ENCODE data around the gene MRPL46.
"Not testable (repeated sequence)": the region's sequence is repeated elsewhere in the genome, so short reads cannot be mapped to it uniquely, and the experiment has no call there.

The MRPL46 gene

DNA sequence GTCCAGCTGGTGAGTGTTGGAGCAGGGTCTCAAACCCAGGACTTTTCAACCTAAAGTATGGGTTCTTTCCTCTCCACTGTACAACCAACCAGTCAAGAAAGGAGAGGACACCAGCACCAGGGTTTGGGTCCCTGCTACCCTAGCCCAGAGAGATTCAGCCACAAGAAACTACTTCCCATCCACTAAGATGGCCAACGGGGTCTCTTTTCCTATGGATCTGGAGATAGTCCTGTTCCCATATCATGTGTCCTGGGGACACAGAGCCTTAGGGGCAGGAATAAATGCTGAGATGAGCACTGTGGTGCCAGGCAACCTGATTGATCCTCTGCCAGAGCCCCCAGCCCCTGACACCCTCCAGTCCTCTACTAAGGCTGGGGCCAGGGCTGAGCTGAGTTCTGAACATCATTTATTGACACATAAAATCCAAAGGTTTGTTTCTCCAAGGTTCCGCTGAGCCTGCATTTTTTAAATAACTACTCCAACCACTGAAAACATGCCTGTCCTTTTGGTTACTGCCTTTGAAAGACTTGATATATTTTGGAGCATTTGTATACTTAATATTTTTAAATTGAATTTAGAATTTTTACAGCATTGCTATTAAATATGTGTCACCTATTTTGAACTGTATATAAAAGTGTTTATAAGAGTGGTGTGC lies 26.0 kb downstream of the MRPL46 start:
- Histone ChIP-seq H3K4me3 (ENCODE audit: low read length) (no peak overlapping the region), H3K36me3 (ENCODE audit: insufficient read depth, low read length) (no peaks in the 10 kb centered on the region), H3K9me3 (ENCODE audit: insufficient read depth, low read depth, low read length) (peaks cover 11% of the 10 kb centered on the region; the same call in 1 of the 2 replicates), H3K27ac (ENCODE audit: low read depth, low read length) (no peak overlapping the region), H3K27me3 (ENCODE audit: insufficient read depth, low read length) (no peaks in the 10 kb centered on the region), H3K9ac (ENCODE audit: low read depth, low read length) (no peak overlapping the region), H3K4me1 (ENCODE audit: insufficient read depth, low read length) (no peaks in the 10 kb centered on the region)
- 90% methylated on average over 2 of the region's 2 CpGs for WGBS

DNA sequence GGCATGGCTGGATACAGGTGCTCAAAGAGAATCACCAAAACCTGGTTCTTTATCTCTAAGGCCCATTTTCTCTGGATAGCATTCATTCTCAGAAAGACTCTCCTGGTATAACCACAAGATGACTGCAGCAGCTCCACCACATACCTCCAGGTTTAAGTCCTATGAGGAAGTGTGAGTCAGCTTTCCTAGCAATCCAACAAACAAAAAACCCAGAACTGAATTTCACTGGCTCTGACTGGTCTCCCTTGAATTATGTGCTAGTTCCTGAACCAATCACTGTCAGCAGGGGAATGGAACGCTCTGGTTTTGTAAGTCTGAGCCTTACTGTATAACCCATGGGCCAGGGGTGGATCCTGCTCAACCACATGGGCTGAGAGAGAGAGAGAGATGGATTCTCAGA lies 27.2 kb downstream of the MRPL46 start:
- Histone ChIP-seq H3K9me3 (ENCODE audit: insufficient read depth, low read depth, low read length) (peaks cover 11% of the 10 kb centered on the region; the same call in 1 of the 2 replicates), H3K9ac (ENCODE audit: low read depth, low read length) (no peak overlapping the region), H3K27me3 (ENCODE audit: insufficient read depth, low read length) (no peaks in the 10 kb centered on the region), H3K27ac (ENCODE audit: low read depth, low read length) (no peak overlapping the region), H3K4me1 (ENCODE audit: insufficient read depth, low read length) (no peaks in the 10 kb centered on the region), H3K36me3 (ENCODE audit: insufficient read depth, low read length) (no peaks in the 10 kb centered on the region), H3K4me3 (ENCODE audit: low read length) (no peak overlapping the region)
- WGBS, result 87% methylated on average over 1 of the region's 1 CpG

DNA sequence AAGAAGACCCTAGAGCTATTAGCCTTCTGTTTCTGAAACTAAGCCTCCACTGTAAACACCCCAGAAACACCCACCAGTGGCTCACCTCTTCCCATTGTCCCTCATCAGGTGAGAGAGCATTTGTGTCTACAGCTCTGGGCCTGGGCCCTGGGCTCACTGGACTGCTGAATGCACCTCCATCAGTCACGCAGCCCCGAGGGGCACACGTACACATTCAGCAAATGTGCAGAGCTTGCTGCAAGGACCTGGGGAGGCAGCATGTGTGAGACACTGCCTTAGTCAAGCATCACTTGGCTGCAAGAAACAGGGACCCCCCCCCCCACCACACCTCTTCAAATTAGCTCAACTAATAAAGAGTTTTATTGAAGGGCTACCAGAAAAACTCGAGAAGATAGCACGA lies 29.0 kb downstream of the MRPL46 start:
- no peaks in the 10 kb centered on the region for H3K9me3 ChIP-seq (ENCODE audit: insufficient read depth, low read depth, low read length)
- H3K27ac ChIP-seq (ENCODE audit: low read depth, low read length), result no peak overlapping the region
- H3K4me3 ChIP-seq (ENCODE audit: low read length), result no peak overlapping the region
- 91% methylated on average over 5 of the region's 5 CpGs for WGBS
- peaks cover 4% of the 10 kb centered on the region; the same call in 1 of the 2 replicates for H3K4me1 ChIP-seq (ENCODE audit: insufficient read depth, low read length)
- H3K9ac ChIP-seq (ENCODE audit: low read depth, low read length), result no peak overlapping the region
- H3K36me3 ChIP-seq (ENCODE audit: insufficient read depth, low read length), result no peaks in the 10 kb centered on the region
- H3K27me3 ChIP-seq (ENCODE audit: insufficient read depth, low read length), result no peaks in the 10 kb centered on the region

GRCh38 chr15:88434106-88434505 lies 33.1 kb downstream of the MRPL46 start:
- 70% methylated on average over 5 of the region's 5 CpGs for WGBS
- H3K36me3 ChIP-seq (ENCODE audit: insufficient read depth, low read length); H3K9ac ChIP-seq (ENCODE audit: low read depth, low read length); H3K27ac ChIP-seq (ENCODE audit: low read depth, low read length); H3K9me3 ChIP-seq (ENCODE audit: insufficient read depth, low read depth, low read length); H3K4me3 ChIP-seq (ENCODE audit: low read length); H3K27me3 ChIP-seq (ENCODE audit: insufficient read depth, low read length); H3K4me1 ChIP-seq (ENCODE audit: insufficient read depth, low read length): not testable (repeated sequence)

DNA sequence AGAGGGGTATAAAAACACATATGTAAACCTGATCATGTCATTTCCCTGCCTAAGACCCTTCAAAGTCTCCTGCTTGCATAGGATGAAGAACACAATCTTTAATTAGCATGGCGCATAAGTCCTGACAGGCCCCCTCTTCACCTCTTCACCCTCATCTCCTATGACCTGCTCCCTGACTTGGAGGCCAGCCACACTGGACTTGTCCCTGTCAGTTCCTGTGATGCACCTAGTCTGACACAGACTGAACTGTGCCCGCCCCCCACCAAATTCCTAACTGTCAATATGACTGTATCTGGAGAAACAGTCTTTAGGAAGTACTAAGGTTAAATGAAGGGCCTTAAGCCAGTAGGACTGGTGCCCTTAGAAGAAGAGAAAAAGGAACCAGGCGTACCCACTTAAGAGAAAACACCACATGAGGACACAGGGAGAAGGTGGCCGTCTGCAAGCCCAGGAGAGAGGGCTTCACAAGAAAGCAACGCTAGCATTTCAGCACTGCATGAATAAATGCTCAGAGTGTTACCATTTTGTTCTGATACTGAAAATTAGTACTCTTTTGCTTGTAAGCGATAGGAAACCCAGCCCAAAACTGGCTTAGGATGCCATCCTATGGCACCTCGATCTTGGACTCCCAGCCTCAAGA lies 34.0 kb downstream of the MRPL46 start:
- H3K4me1 ChIP-seq (ENCODE audit: insufficient read depth, low read length), result peaks cover 4% of the 10 kb centered on the region; the same call in 1 of the 2 replicates
- H3K9ac ChIP-seq (ENCODE audit: low read depth, low read length), result no peak overlapping the region
- 94% methylated on average over 7 of the region's 7 CpGs for WGBS
- no peaks in the 10 kb centered on the region for H3K27me3 ChIP-seq (ENCODE audit: insufficient read depth, low read length)
- no peak overlapping the region for H3K4me3 ChIP-seq (ENCODE audit: low read length)
- no peaks in the 10 kb centered on the region for H3K36me3 ChIP-seq (ENCODE audit: insufficient read depth, low read length)
- no peaks in the 10 kb centered on the region for H3K9me3 ChIP-seq (ENCODE audit: insufficient read depth, low read depth, low read length)
- no peak overlapping the region for H3K27ac ChIP-seq (ENCODE audit: low read depth, low read length)

GRCh38 chr15:88431441-88431840 lies 35.7 kb downstream of the MRPL46 start:
- no peak overlapping the region for H3K27ac ChIP-seq (ENCODE audit: low read depth, low read length)
- WGBS, result 73% methylated on average over 10 of the region's 10 CpGs
- no peaks in the 10 kb centered on the region for H3K9me3 ChIP-seq (ENCODE audit: insufficient read depth, low read depth, low read length)
- no peaks in the 10 kb centered on the region for H3K27me3 ChIP-seq (ENCODE audit: insufficient read depth, low read length)
- peaks cover 4% of the 10 kb centered on the region; the same call in 1 of the 2 replicates for H3K4me1 ChIP-seq (ENCODE audit: insufficient read depth, low read length)
- H3K36me3 ChIP-seq (ENCODE audit: insufficient read depth, low read length), result no peaks in the 10 kb centered on the region
- H3K4me3 ChIP-seq (ENCODE audit: low read length), result no peak overlapping the region
- no peak overlapping the region for H3K9ac ChIP-seq (ENCODE audit: low read depth, low read length)

DNA sequence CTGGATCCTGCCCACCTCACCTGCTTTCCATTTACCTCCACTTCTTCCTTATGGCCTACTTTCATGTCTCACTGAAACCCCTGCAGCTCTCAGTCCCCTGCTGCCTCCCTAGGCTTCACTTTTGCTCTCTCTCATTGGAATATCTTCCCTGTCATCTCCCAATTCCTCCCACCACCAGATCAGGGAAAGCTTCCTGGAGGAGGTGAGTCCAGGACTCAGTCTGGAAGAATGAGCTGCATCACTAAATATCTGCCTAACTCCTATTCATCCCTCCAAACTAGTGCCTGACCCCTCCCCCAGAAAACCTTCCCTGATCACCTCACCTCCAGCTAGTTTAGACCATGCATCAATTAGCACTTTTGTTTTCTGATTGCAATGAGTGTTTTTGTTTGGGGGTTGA lies 37.1 kb downstream of the MRPL46 start:
- H3K4me1 ChIP-seq (ENCODE audit: insufficient read depth, low read length), result peaks cover 4% of the 10 kb centered on the region; the same call in 1 of the 2 replicates
- no peak overlapping the region for H3K27ac ChIP-seq (ENCODE audit: low read depth, low read length)
- H3K9ac ChIP-seq (ENCODE audit: low read depth, low read length), result no peak overlapping the region
- H3K4me3 ChIP-seq (ENCODE audit: low read length), result no peak overlapping the region
- H3K27me3 ChIP-seq (ENCODE audit: insufficient read depth, low read length), result no peaks in the 10 kb centered on the region
- H3K9me3 ChIP-seq (ENCODE audit: insufficient read depth, low read depth, low read length), result no peaks in the 10 kb centered on the region
- no peaks in the 10 kb centered on the region for H3K36me3 ChIP-seq (ENCODE audit: insufficient read depth, low read length)

- no peak overlapping the region for H3K9ac ChIP-seq (ENCODE audit: low read depth, low read length)
- H3K4me3 ChIP-seq (ENCODE audit: low read length), result no peak overlapping the region
- H3K27me3 ChIP-seq (ENCODE audit: insufficient read depth, low read length), result no peaks in the 10 kb centered on the region
- no peaks in the 10 kb centered on the region for H3K9me3 ChIP-seq (ENCODE audit: insufficient read depth, low read depth, low read length)
- H3K27ac ChIP-seq (ENCODE audit: low read depth, low read length), result no peak overlapping the region
- H3K4me1 ChIP-seq (ENCODE audit: insufficient read depth, low read length), result peaks cover 4% of the 10 kb centered on the region; the same call in 1 of the 2 replicates
- no peaks in the 10 kb centered on the region for H3K36me3 ChIP-seq (ENCODE audit: insufficient read depth, low read length)
- 92% methylated on average over 12 of the region's 12 CpGs for WGBS
Measured at GRCh38 chr15:88428805-88429605, 38.2 kb downstream of the MRPL46 start.

- no peaks in the 10 kb centered on the region for H3K9me3 ChIP-seq (ENCODE audit: insufficient read depth, low read depth, low read length)
- H3K4me3 ChIP-seq (ENCODE audit: low read length), result no peak overlapping the region
- WGBS, result 67% methylated on average over 9 of the region's 9 CpGs
- H3K4me1 ChIP-seq (ENCODE audit: insufficient read depth, low read length), result no peaks in the 10 kb centered on the region
- H3K27ac ChIP-seq (ENCODE audit: low read depth, low read length), result no peak overlapping the region
- H3K36me3 ChIP-seq (ENCODE audit: insufficient read depth, low read length), result no peaks in the 10 kb centered on the region
- H3K27me3 ChIP-seq (ENCODE audit: insufficient read depth, low read length), result no peaks in the 10 kb centered on the region
- H3K9ac ChIP-seq (ENCODE audit: low read depth, low read length), result no peak overlapping the region
Measured at GRCh38 chr15:88428053-88428452, 39.1 kb downstream of the MRPL46 start.

GRCh38 chr15:88426304-88426703 lies 40.9 kb downstream of the MRPL46 start:
- Histone ChIP-seq H3K27ac (ENCODE audit: low read depth, low read length) (no peak overlapping the region), H3K4me3 (ENCODE audit: low read length) (no peak overlapping the region), H3K36me3 (ENCODE audit: insufficient read depth, low read length) (no peaks in the 10 kb centered on the region), H3K4me1 (ENCODE audit: insufficient read depth, low read length) (no peaks in the 10 kb centered on the region), H3K27me3 (ENCODE audit: insufficient read depth, low read length) (no peaks in the 10 kb centered on the region), H3K9ac (ENCODE audit: low read depth, low read length) (no peak overlapping the region), H3K9me3 (ENCODE audit: insufficient read depth, low read depth, low read length) (no peaks in the 10 kb centered on the region)
- 89% methylated on average over 2 of the region's 2 CpGs for WGBS

- Histone ChIP-seq H3K4me3 (ENCODE audit: low read length) (no peak overlapping the region), H3K9me3 (ENCODE audit: insufficient read depth, low read depth, low read length) (no peaks in the 10 kb centered on the region), H3K9ac (ENCODE audit: low read depth, low read length) (no peak overlapping the region), H3K27me3 (ENCODE audit: insufficient read depth, low read length) (0 out of 2 replicates have a peak, but pooled peaks cover under 1% of the 10 kb centered on the region), H3K4me1 (ENCODE audit: insufficient read depth, low read length) (no peaks in the 10 kb centered on the region), H3K27ac (ENCODE audit: low read depth, low read length) (no peak overlapping the region), H3K36me3 (ENCODE audit: insufficient read depth, low read length) (no peaks in the 10 kb centered on the region)
- 93% methylated on average over 8 of the region's 8 CpGs for WGBS
Measured at GRCh38 chr15:88423331-88423730, 43.9 kb downstream of the MRPL46 start.

Data from HUES64 (cell line).